A549 (cell line): ENCODE measurements around the gene PRSS50. TPM values are rescaled to one million over a fixed set of nuclear protein-coding genes. Genes with fewer than 3 reads are reported as not detected.

Source experiments
- ATAC-seq, 2 experiments: fragments of 200-7000 bp in 1 of 2; fragments of >200 bp in 1 of 2; cut with Nextera tagmentation in 1 of 2; cut with Tn5 transposase in 1 of 2; 3 replicates each; pipeline versions ENCODE4 v1.8.0 to v1.9.1; 2018 to 2020; ENCODE audit warnings: mild to moderate bottlenecking in 1 of 2, moderate library complexity in 1 of 2
- CTCF ChIA-PET: fragments of 300-600 bp; sonication (Branson Sonifier 250); formaldehyde crosslinking; extraction: SDS; loops from one replicate; lab custom pipeline; 2021; ENCODE audit warnings: antibody characterized with exemption, inconsistent platforms; lab: Yijun Ruan, JAX
- POLR2A ChIA-PET: fragments of 350-600 bp; formaldehyde crosslinking; extraction: SDS; loops from one replicate; lab custom pipeline; 2021; ENCODE audit warnings: antibody characterized with exemption, inconsistent platforms; lab: Yijun Ruan, JAX
- DNase-seq, 2 experiments: peaks; one replicate each; pipeline versions ENCODE4 v3.0.0 to v3.0.0-alpha.2; 2011 to 2016; ENCODE audit warnings: low read depth in 1 of 2, low spot score in 1 of 2
- FAIRE-seq: peaks from 2 replicates; lab custom pipeline; 2011; peaks lifted over from hg19 to GRCh38; lab: Jason Lieb, UNC
- H3K27ac ChIP-seq, 2 experiments: fragments of >200 bp; sonication (Bioruptor Twin); formaldehyde crosslinking; 3 replicates each; pipeline ENCODE4 v1.5.1; 2016 to 2017
- H3K4me1 ChIP-seq: fragments of >200 bp; sonication (Bioruptor Twin); formaldehyde crosslinking; 3 replicates; pipeline ENCODE4 v1.6.1; 2016
- H3K4me2 ChIP-seq: fragments of >200 bp; sonication (Bioruptor Twin); formaldehyde crosslinking; 3 replicates; pipeline ENCODE4 v1.6.1; 2016
- H3K4me3 ChIP-seq: fragments of >200 bp; sonication (Bioruptor Twin); formaldehyde crosslinking; 3 replicates; pipeline ENCODE4 v1.5.1; 2016
- H3K9me3 ChIP-seq: fragments of >200 bp; sonication (Bioruptor Twin); formaldehyde crosslinking; 3 replicates; pipeline ENCODE4 v1.6.1; 2016
- EHMT2 ChIP-seq: fragments of 200-600 bp; sonication (generic); IDR thresholded peaks from 2 replicates; pipeline ENCODE4 v1.6.1; 2016; ENCODE audit warnings: antibody characterized with exemption, low read depth, mild to moderate bottlenecking, moderate library complexity
- EP300 ChIP-seq, 2 experiments: fragments of >200 bp; sonication (Bioruptor Twin); formaldehyde crosslinking; IDR thresholded peaks; 2 replicates in 1 of 2; 3 replicates in 1 of 2; pipeline ENCODE4 v1.6.1; 2016 to 2017
- JUNB ChIP-seq: fragments of >200 bp; sonication (Bioruptor Twin); formaldehyde crosslinking; IDR thresholded peaks from 2 replicates; pipeline ENCODE4 v1.6.1; 2016
- KDM1A ChIP-seq: fragments of 200-600 bp; sonication (generic); IDR thresholded peaks from 2 replicates; pipeline ENCODE4 v1.6.1; 2016; ENCODE audit warnings: low read depth, mild to moderate bottlenecking
- NFE2L2 ChIP-seq: fragments of 150-350 bp; conservative IDR thresholded peaks from 2 replicates; pipeline ENCODE4 v1.6.1; 2014; ENCODE audit warnings: low read length
- POLR2AphosphoS2 ChIP-seq: conservative IDR thresholded peaks from 2 replicates; pipeline ENCODE4 v1.6.1; 2012; ENCODE audit warnings: low read length, improper control_type of control experiment, inconsistent platforms
- RAD21 ChIP-seq, 2 experiments: fragments of >200 bp in 1 of 2; sonication (Bioruptor Twin) in 1 of 2; formaldehyde crosslinking in 1 of 2; IDR thresholded peaks in 1 of 2; conservative IDR thresholded peaks in 1 of 2; 2 replicates in 1 of 2; 3 replicates in 1 of 2; pipeline ENCODE4 v1.6.1; 2012 to 2018; ENCODE audit warnings: inconsistent platforms in 1 of 2
- RARB ChIP-seq: fragments of 250-450 bp; sonication (Bioruptor Pico); IDR thresholded peaks from 2 replicates; pipeline ENCODE4 v1.8.0; 2021; ENCODE audit warnings: mild to moderate bottlenecking, moderate library complexity
- SMC3 ChIP-seq: fragments of >200 bp; sonication (Bioruptor Twin); formaldehyde crosslinking; IDR thresholded peaks from 3 replicates; pipeline ENCODE4 v1.6.1; 2018; ENCODE audit warnings: inconsistent platforms
- TFCP2L1 ChIP-seq: fragments of 250-450 bp; sonication (Bioruptor Pico); IDR thresholded peaks from 2 replicates; pipeline ENCODE4 v1.5.0; 2021; ENCODE audit warnings: mild to moderate bottlenecking
- ZNF302 ChIP-seq: fragments of 250-450 bp; sonication (Bioruptor Pico); IDR thresholded peaks from 2 replicates; pipeline ENCODE4 v1.9.0; 2021; ENCODE audit warnings: inconsistent platforms, mild to moderate bottlenecking, moderate library complexity
- ZSCAN20 ChIP-seq: fragments of 250-450 bp; sonication (Bioruptor Pico); IDR thresholded peaks from 2 replicates; pipeline ENCODE4 v1.8.0; 2022; ENCODE audit warnings: mild to moderate bottlenecking, moderate library complexity
- whole genome bisulfite sequencing: methylation state at CpG from one replicate; pipeline ENCODE4 v1.1.6; 2017; ENCODE audit errors: missing lambda C conversion rate; 5-methylcytosine and 5-hydroxymethylcytosine counted together
- polyA plus RNA-seq, 4 experiments: library from polyadenylated mRNA; depleted of rRNA in 3 of 4; stranded (reverse); fragments of >200 nt; fragmentation: RNase III in 1 of 4; extraction: RNeasy Plus Mini Kit Qiagen cat#74134 plus additional on column Dnase treatment in 1 of 4; gene quantifications; 2 replicates in 3 of 4; 3 replicates in 1 of 4; pipeline ENCODE4 v1.2.3, GENCODE V29; 2011 to 2017
- TF ChIP-seq, protein P1 (sequence below): fragments of 450-650 bp; IDR thresholded peaks from 2 replicates; pipeline ENCODE4 v1.6.1; 2014; ENCODE audit warnings: antibody characterized with exemption
- TF ChIP-seq, protein P2 (sequence below): IDR thresholded peaks from 2 replicates; pipeline ENCODE4 v1.6.1; 2012
- TF ChIP-seq, protein P3 (sequence below): fragments of 250-450 bp; sonication (Bioruptor Pico); IDR thresholded peaks from 2 replicates; pipeline ENCODE4 v1.5.0; 2021; ENCODE audit warnings: mild to moderate bottlenecking, moderate library complexity, borderline replicate concordance
- TF ChIP-seq, protein P4 (sequence below): fragments of >200 bp; sonication (Bioruptor Twin); formaldehyde crosslinking; IDR thresholded peaks from 3 replicates; pipeline ENCODE4 v1.5.1; 2016

Gene PRSS50
- polyA plus RNA-seq, 2 of the 4 experiments (the other 2 are of a cell fraction): not detected

DNA sequence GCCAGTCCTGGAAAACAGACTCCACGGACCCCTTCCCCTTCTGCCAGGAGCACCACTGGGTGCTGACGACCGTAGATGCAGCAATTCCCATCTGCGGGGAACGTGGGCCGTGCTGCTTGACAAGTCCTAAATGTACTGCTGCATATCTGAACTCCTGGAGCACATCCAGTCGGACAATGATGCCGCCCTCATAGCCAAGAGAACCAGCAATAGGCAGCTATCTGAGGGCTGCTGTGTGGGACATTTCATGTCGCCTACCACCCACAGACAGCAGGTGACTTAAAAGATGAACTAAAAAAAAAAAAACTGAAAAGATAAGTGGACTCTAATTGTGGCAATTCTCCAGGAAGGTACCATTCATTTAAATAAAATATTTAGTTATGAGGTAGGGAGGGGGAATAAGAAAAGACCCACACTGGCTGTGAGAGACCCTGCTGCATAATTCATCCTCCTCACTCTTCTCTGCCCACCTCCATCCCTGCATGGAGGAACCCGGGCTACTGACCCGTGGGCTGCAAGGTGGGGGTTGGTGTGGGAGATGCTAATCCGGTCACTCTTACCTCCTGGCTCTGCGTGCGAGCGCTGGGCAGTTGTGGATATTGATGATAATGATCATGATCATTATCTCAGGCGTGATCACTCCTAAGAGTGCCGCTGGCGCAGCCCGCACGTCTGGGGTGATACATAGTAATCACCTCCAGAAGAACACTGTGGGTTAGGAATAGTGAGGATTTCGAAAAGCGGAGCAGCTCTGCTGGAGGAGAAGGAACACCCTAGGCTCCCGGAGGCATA, 52.5 kb downstream of the PRSS50 start:
- DNase-seq: no peak
- no peak overlapping the region for H3K4me3 ChIP-seq
- H3K4me2 ChIP-seq: no peak overlapping the region
- H3K4me1 ChIP-seq: no peaks in the 10 kb centered on the region
- no peaks in the 10 kb centered on the region for H3K9me3 ChIP-seq
- 73% methylated on average over 17 of the region's 23 CpGs for WGBS
- no peak overlapping the region for H3K27ac ChIP-seq
- ChIA-PET CTCF (interaction anchor here (1.1 kb wide), 1 partner anchor 177 kb away, joined by 4 read pairs; no protein-coding TSS in a partner anchor), POLR2A (no interaction called here)
- FAIRE-seq: no peak
- TF ChIP-seq, protein P1, sequence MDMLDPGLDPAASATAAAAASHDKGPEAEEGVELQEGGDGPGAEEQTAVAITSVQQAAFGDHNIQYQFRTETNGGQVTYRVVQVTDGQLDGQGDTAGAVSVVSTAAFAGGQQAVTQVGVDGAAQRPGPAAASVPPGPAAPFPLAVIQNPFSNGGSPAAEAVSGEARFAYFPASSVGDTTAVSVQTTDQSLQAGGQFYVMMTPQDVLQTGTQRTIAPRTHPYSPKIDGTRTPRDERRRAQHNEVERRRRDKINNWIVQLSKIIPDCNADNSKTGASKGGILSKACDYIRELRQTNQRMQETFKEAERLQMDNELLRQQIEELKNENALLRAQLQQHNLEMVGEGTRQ: no peak
- TF ChIP-seq TFCP2L1 (CRISPR knock-in tag) (no peak), NFE2L2 (no peak), SMC3 (no peak), KDM1A (no peak), EP300 (IDR thresholded peaks at IDR 0.05) (no peak), ZSCAN20 (CRISPR knock-in tag) (no peak)
- TF ChIP-seq, protein P2, sequence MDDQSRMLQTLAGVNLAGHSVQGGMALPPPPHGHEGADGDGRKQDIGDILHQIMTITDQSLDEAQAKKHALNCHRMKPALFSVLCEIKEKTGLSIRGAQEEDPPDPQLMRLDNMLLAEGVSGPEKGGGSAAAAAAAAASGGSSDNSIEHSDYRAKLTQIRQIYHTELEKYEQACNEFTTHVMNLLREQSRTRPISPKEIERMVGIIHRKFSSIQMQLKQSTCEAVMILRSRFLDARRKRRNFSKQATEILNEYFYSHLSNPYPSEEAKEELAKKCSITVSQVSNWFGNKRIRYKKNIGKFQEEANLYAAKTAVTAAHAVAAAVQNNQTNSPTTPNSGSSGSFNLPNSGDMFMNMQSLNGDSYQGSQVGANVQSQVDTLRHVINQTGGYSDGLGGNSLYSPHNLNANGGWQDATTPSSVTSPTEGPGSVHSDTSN: no peak
- TF ChIP-seq, all 56 proteins: peak for 0
- no peak for ATAC-seq

DNA sequence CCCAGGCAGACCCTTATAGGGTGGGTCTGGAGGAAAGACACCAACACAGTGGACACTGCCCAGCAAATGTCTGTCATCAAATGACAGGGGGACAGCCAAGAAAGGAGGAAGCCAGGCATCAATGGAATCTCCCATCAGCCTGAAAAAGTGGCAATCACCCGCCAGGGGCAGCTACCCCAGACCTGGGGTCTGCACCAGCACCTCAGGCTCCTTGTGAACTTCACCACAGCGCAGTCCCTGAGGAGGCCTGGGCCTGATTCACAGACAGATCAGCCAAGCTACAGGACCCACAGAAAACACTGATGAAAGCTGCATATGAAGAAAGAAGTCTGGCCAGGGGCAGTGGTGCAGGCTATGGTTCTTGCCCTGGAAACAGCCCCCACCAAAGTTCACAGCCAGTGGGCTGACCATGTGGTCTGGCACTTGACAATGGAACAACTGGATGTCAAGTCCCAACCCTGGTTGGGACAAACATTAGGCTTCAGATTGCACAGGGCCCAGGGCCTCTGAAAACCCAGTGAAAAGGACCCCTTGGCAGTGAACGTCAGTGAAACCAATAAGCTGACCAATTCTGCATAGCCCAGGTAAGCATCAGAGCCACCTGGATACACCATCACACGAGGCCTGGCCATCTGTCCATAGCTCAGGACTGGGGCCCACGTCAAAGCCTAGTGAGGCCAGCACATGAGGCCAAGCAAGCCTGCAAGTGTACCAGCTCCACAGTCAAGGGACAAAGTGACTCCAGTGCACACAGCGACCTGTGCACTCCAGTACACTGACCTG, 53.3 kb downstream of the PRSS50 start:
- POLR2A ChIA-PET: no interaction called here
- 100% methylated on average over 1 of the region's 6 CpGs for WGBS
- H3K4me2 ChIP-seq: no peak overlapping the region
- CTCF ChIA-PET: interaction anchor here (1.1 kb wide), 1 partner anchor 176 kb away, joined by 4 read pairs; no protein-coding TSS in a partner anchor
- H3K4me1 ChIP-seq: no peaks in the 10 kb centered on the region
- TF ChIP-seq ZNF302 (CRISPR knock-in tag) (no peak), EHMT2 (no peak), SMC3 (no peak), JUNB (no peak), POLR2AphosphoS2 (no peak)
- TF ChIP-seq, protein P3, sequence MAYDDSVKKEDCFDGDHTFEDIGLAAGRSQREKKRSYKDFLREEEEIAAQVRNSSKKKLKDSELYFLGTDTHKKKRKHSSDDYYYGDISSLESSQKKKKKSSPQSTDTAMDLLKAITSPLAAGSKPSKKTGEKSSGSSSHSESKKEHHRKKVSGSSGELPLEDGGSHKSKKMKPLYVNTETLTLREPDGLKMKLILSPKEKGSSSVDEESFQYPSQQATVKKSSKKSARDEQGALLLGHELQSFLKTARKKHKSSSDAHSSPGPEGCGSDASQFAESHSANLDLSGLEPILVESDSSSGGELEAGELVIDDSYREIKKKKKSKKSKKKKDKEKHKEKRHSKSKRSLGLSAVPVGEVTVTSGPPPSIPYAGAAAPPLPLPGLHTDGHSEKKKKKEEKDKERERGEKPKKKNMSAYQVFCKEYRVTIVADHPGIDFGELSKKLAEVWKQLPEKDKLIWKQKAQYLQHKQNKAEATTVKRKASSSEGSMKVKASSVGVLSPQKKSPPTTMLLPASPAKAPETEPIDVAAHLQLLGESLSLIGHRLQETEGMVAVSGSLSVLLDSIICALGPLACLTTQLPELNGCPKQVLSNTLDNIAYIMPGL: no peak
- no peak overlapping the region for H3K4me3 ChIP-seq
- ATAC-seq (no peak), DNase-seq (no peak), FAIRE-seq (no peak)
- H3K9me3 ChIP-seq: no peaks in the 10 kb centered on the region
- no peak overlapping the region for H3K27ac ChIP-seq

DNA sequence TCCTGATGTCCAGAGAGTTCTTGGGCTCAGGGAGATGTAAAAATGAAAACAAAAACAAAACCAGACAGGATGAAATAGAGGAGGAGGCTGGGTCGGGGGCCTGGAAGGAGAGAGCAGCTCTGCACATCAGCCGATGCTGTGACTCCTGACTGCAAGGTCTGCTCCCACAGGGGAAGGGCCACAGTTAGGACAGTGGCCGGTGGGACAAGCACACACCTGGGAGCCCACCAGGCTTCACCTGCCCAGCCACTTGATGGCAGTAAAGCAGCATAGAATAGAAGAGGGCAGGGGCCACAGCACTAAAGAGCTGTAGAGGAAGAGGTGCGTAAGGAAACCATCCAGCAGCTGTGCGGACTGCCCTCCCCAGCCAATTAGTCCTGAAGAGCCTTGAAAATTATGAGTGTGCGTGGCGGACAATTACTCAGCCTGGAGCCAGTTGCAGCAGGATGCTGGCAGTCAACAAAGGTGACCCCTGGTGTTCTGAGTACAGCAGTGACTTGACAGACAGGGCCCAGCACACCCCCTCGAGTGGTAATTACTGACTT, 54.0 kb downstream of the PRSS50 start:
- TF ChIP-seq SMC3 (no peak), RAD21 (conservative IDR thresholded peaks at IDR 0.05 in 1 of 2, IDR thresholded peaks at IDR 0.05 in 1 of 2) (peak in 1 of 2 experiments; percentile 31; a peak in 2 of 5 replicates), RARB (CRISPR knock-in tag) (no peak)
- TF ChIP-seq, protein P4, sequence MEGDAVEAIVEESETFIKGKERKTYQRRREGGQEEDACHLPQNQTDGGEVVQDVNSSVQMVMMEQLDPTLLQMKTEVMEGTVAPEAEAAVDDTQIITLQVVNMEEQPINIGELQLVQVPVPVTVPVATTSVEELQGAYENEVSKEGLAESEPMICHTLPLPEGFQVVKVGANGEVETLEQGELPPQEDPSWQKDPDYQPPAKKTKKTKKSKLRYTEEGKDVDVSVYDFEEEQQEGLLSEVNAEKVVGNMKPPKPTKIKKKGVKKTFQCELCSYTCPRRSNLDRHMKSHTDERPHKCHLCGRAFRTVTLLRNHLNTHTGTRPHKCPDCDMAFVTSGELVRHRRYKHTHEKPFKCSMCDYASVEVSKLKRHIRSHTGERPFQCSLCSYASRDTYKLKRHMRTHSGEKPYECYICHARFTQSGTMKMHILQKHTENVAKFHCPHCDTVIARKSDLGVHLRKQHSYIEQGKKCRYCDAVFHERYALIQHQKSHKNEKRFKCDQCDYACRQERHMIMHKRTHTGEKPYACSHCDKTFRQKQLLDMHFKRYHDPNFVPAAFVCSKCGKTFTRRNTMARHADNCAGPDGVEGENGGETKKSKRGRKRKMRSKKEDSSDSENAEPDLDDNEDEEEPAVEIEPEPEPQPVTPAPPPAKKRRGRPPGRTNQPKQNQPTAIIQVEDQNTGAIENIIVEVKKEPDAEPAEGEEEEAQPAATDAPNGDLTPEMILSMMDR: 0 out of 3 replicates have a peak, but pooled peaks have one; percentile 10
- CTCF ChIA-PET: interaction anchor here (1.1 kb wide), 1 partner anchor 175 kb away, joined by 4 read pairs; no protein-coding TSS in a partner anchor
- H3K4me1 ChIP-seq: no peaks in the 10 kb centered on the region
- DNase-seq (peak in 1 of 2 experiments; percentile 3), FAIRE-seq (no peak), ATAC-seq (peak in 1 of 2 experiments; percentile 62; a peak in 3 of 6 replicates)
- 69% methylated on average over 7 of the region's 8 CpGs for WGBS
- H3K27ac ChIP-seq: no peak overlapping the region
- no peak overlapping the region for H3K4me3 ChIP-seq
- no peaks in the 10 kb centered on the region for H3K9me3 ChIP-seq
- POLR2A ChIA-PET: no interaction called here
- H3K4me2 ChIP-seq: no peak overlapping the region
